ENCODE results near the gene PAX8. TPM values are rescaled to one million over a fixed set of nuclear protein-coding genes. Genes with fewer than 3 reads are reported as not detected.

The PAX8 gene
- total RNA-seq, 1 donor = 0.09 TPM

GRCh38 chr2:113183703-113184102 is 95.0 kb downstream of the PAX8 start:
- no peak overlapping the region for H3K4me3 ChIP-seq (ENCODE audit: low read depth, low read length)
- no peak for DNase-seq (ENCODE audit: low read depth)
- TF ChIP-seq CTCF (IDR thresholded peaks at IDR 0.05; ENCODE audit: insufficient read depth, low read length) = no peak

GRCh38 chr2:113183264-113183663 is 95.5 kb downstream of the PAX8 start:
- DNase-seq (ENCODE audit: low read depth) = no peak
- H3K4me3 ChIP-seq (ENCODE audit: low read depth, low read length) = no peak overlapping the region
- TF ChIP-seq CTCF (IDR thresholded peaks at IDR 0.05; ENCODE audit: insufficient read depth, low read length) = no peak

- no peak overlapping the region for H3K4me3 ChIP-seq (ENCODE audit: low read depth, low read length)
- no peak for DNase-seq (ENCODE audit: low read depth)
- no peak for TF ChIP-seq CTCF (IDR thresholded peaks at IDR 0.05; ENCODE audit: insufficient read depth, low read length)
Observed at GRCh38 chr2:113182471-113183260, 96.1 kb downstream of the PAX8 start.

GRCh38 chr2:113181258-113182051 is 97.3 kb downstream of the PAX8 start:
- H3K4me3 ChIP-seq (ENCODE audit: low read depth, low read length) = no peak overlapping the region
- TF ChIP-seq CTCF (IDR thresholded peaks at IDR 0.05; ENCODE audit: insufficient read depth, low read length) = no peak
- no peak for DNase-seq (ENCODE audit: low read depth)

GRCh38 chr2:113180131-113180946 is 98.4 kb downstream of the PAX8 start:
- no peak for DNase-seq (ENCODE audit: low read depth)
- no peak overlapping the region for H3K4me3 ChIP-seq (ENCODE audit: low read depth, low read length)
- TF ChIP-seq CTCF (IDR thresholded peaks at IDR 0.05; ENCODE audit: insufficient read depth, low read length) = no peak

GRCh38 chr2:113179446-113180045 is 99.2 kb downstream of the PAX8 start:
- no peak for DNase-seq (ENCODE audit: low read depth)
- H3K4me3 ChIP-seq (ENCODE audit: low read depth, low read length) = no peak overlapping the region
- TF ChIP-seq CTCF (IDR thresholded peaks at IDR 0.05; ENCODE audit: insufficient read depth, low read length) = no peak

All from fibroblast of the aortic adventitia (primary cell).